GM18858 (cell line): ENCODE results near the gene PIK3R3.
"Not testable (repeated sequence)": the region's sequence is repeated elsewhere in the genome, so short reads cannot be mapped to it uniquely, and the experiment has no call there.

Experiments used
- ATAC-seq: cut with Tn5 transposase; IDR thresholded peaks from one replicate; pipeline ENCODE4 v1.9.1; 2021; ENCODE audit not compliant: unreplicated experiment

Gene PIK3R3

GRCh38 chr1:46113948-46114347 lies 18.5 kb downstream of the PIK3R3 start:
- ATAC-seq, result no peak

- no peak for ATAC-seq
Measured at GRCh38 chr1:46112108-46112507, 20.3 kb downstream of the PIK3R3 start.

- no peak for ATAC-seq
Measured at GRCh38 chr1:46110521-46110920, 21.9 kb downstream of the PIK3R3 start.

GRCh38 chr1:46102769-46103476 lies 29.5 kb downstream of the PIK3R3 start:
- no peak for ATAC-seq

- no peak for ATAC-seq
Measured at GRCh38 chr1:46099215-46099614, 33.2 kb downstream of the PIK3R3 start.

- no peak for ATAC-seq
Measured at GRCh38 chr1:46098027-46098712, 34.3 kb downstream of the PIK3R3 start.

- ATAC-seq, result no peak
Measured at GRCh38 chr1:46097149-46097472, 35.3 kb downstream of the PIK3R3 start.

GRCh38 chr1:46096269-46097148 lies 35.9 kb downstream of the PIK3R3 start:
- no peak for ATAC-seq

GRCh38 chr1:46095110-46095509 lies 37.3 kb downstream of the PIK3R3 start:
- ATAC-seq, result not testable (repeated sequence)

GRCh38 chr1:46094471-46095005 lies 37.9 kb downstream of the PIK3R3 start:
- ATAC-seq, result no peak

- not testable (repeated sequence) for ATAC-seq
Measured at GRCh38 chr1:46093832-46094231, 38.6 kb downstream of the PIK3R3 start.

GRCh38 chr1:46087891-46088290 lies 44.5 kb downstream of the PIK3R3 start:
- ATAC-seq, result no peak

- no peak for ATAC-seq
Measured at GRCh38 chr1:46086576-46086975, 45.9 kb downstream of the PIK3R3 start.

- no peak for ATAC-seq
Measured at GRCh38 chr1:46084553-46085451, 47.6 kb downstream of the PIK3R3 start.

- no peak for ATAC-seq
Measured at GRCh38 chr1:46083579-46083978, 48.9 kb downstream of the PIK3R3 start.

- no peak for ATAC-seq
Measured at GRCh38 chr1:46081619-46082018, 50.8 kb downstream of the PIK3R3 start.

- no peak for ATAC-seq
Measured at GRCh38 chr1:46081206-46081605, 51.2 kb downstream of the PIK3R3 start.

- ATAC-seq, result no peak
Measured at GRCh38 chr1:46080257-46080656, 52.2 kb downstream of the PIK3R3 start.

GRCh38 chr1:46077644-46078043 lies 54.8 kb downstream of the PIK3R3 start:
- ATAC-seq, result no peak

GRCh38 chr1:46076343-46076742 lies 56.1 kb downstream of the PIK3R3 start:
- no peak for ATAC-seq

GRCh38 chr1:46072975-46073374 lies 59.5 kb downstream of the PIK3R3 start:
- no peak for ATAC-seq
